Testis (tissue), 3 donors: Measurements from ENCODE around the gene PI4K2B. TPM values are rescaled to one million over a fixed set of nuclear protein-coding genes. Genes with fewer than 3 reads are reported as not detected.

Experiments
- DNase-seq: peaks from one replicate; pipeline ENCODE4 v3.0.0-alpha.2; 2019
- H3K27ac ChIP-seq, 2 donors: fragments of 200-600 bp; sonication (generic); one replicate each; pipeline ENCODE4 v1.5.1; 2019
- H3K27me3 ChIP-seq: fragments of 200-600 bp; sonication (generic); one replicate; pipeline ENCODE4 v1.5.1; 2019
- H3K36me3 ChIP-seq: fragments of 200-600 bp; sonication (generic); one replicate; pipeline ENCODE4 v1.5.1; 2017; ENCODE audit warnings: low read depth; ENCODE audit errors: missing control alignments
- H3K4me1 ChIP-seq: fragments of 200-600 bp; sonication (generic); one replicate; pipeline ENCODE4 v1.5.1; 2019
- H3K4me3 ChIP-seq, 2 donors: fragments of 200-600 bp; sonication (generic); one replicate each; pipeline ENCODE4 v1.5.1; 2017 to 2019
- H3K9me3 ChIP-seq: fragments of 200-600 bp; sonication (generic); one replicate; pipeline ENCODE4 v1.5.1; 2017
- CTCF ChIP-seq, 3 experiments: fragments of 450-650 bp in 2 of 3; fragments of 200-600 bp in 1 of 3; sonication (generic) in 1 of 3; IDR thresholded peaks; one replicate each; pipeline ENCODE4 v1.5.1; 2016 to 2019; ENCODE audit warnings: antibody characterized with exemption in 3 of 3, mild to moderate bottlenecking in 2 of 3, moderate library complexity in 1 of 3
- POLR2A ChIP-seq: fragments of 450-650 bp; IDR thresholded peaks from one replicate; pipeline ENCODE4 v1.6.1; 2017; ENCODE audit warnings: antibody characterized with exemption, mild to moderate bottlenecking, moderate library complexity
- WGBS, 2 donors: methylation state at CpG; one replicate each; pipeline ENCODE4 v1.1.5; 2018; 5-methylcytosine and 5-hydroxymethylcytosine counted together
- intact Hi-C: fragments of 100-400 bp; cut with DNase I; formaldehyde crosslinking; loops from one replicate; pipeline ENCODE4 v1.15.1; 2023; ENCODE audit warnings: low total_unique reads
- polyA plus RNA-seq: library from polyadenylated mRNA; stranded (reverse); fragments of 350-450 nt; fragmentation: Illumina TruSeq; extraction: RNeasy Lipid Tissue Mini Kit (QIAGEN cat#74804); gene quantifications from one replicate; pipeline ENCODE4 v1.2.3, GENCODE V29; 2014; ENCODE audit warnings: low read depth, low replicate concordance; ENCODE audit not compliant: insufficient read depth
- total RNA-seq, 2 donors: library from RNA; depleted of rRNA; stranded (reverse); fragments of >200 nt; gene quantifications; one replicate each; pipeline ENCODE4 v1.2.3, GENCODE V29; 2016

Gene PI4K2B
- total and polyA plus RNA-seq, 3 donors from 2014 or later, result 11.5 to 19.9 (median 18.9) TPM

GRCh38 chr4:25215511-25215910 is 18.3 kb upstream of the PI4K2B start:
- Histone ChIP-seq H3K27me3 (no peaks in the 10 kb centered on the region), H3K4me3 (no peak overlapping the region), H3K36me3 (no peaks in the 10 kb centered on the region), H3K4me1 (no peaks in the 10 kb centered on the region), H3K27ac (no peak overlapping the region), H3K9me3 (no peaks in the 10 kb centered on the region)
- DNase-seq, result no peak
- intact Hi-C loops, result no loop called here
- 94% methylated on average over 1 of the region's 1 CpG; no CpG with 5 or more reads in 1 of the 2 donors for WGBS, 2 donors
- TF ChIP-seq CTCF (IDR thresholded peaks at IDR 0.05) (no peak), POLR2A (no peak)

- DNase-seq, result no peak
- Histone ChIP-seq H3K4me3 (no peak overlapping the region), H3K27me3 (no peaks in the 10 kb centered on the region), H3K36me3 (no peaks in the 10 kb centered on the region), H3K9me3 (no peaks in the 10 kb centered on the region), H3K27ac (no peak overlapping the region), H3K4me1 (no peaks in the 10 kb centered on the region)
- 95 to 100% methylated on average over 1 of the region's 1 CpG for WGBS, 2 donors
- intact Hi-C loops, result no loop called here
- TF ChIP-seq CTCF (IDR thresholded peaks at IDR 0.05), result no peak
- no peak for TF ChIP-seq POLR2A
Measured at GRCh38 chr4:25221377-25221776, 12.5 kb upstream of the PI4K2B start.

- H3K4me3 ChIP-seq, result no peak overlapping the region
- TF ChIP-seq POLR2A, result no peak
- TF ChIP-seq CTCF (IDR thresholded peaks at IDR 0.05), result no peak
- no peaks in the 10 kb centered on the region for H3K36me3 ChIP-seq
- intact Hi-C loops, result no loop called here
- H3K27ac ChIP-seq, result no peak overlapping the region
- H3K4me1 ChIP-seq, result no peaks in the 10 kb centered on the region
- no peaks in the 10 kb centered on the region for H3K9me3 ChIP-seq
- peak; percentile 21 for DNase-seq
- WGBS, 2 donors, result 74 to 77% methylated on average over 7 of the region's 7 CpGs
- no peaks in the 10 kb centered on the region for H3K27me3 ChIP-seq
Measured at GRCh38 chr4:25223802-25224375, 9.9 kb upstream of the PI4K2B start.

- Histone ChIP-seq H3K36me3 (no peaks in the 10 kb centered on the region), H3K4me3 (no peak overlapping the region), H3K27ac (no peak overlapping the region), H3K27me3 (no peaks in the 10 kb centered on the region), H3K9me3 (no peaks in the 10 kb centered on the region), H3K4me1 (no peaks in the 10 kb centered on the region)
- WGBS, 2 donors, result 84 to 87% methylated on average over 6 of the region's 6 CpGs
- DNase-seq, result no peak
- intact Hi-C loops, result no loop called here
- TF ChIP-seq POLR2A, result no peak
Measured at GRCh38 chr4:25229804-25230203, 4.0 kb upstream of the PI4K2B start.

GRCh38 chr4:25233194-25233593 is 639 bp upstream of the PI4K2B start:
- DNase-seq, result no peak
- intact Hi-C loops, result no loop called here

More at GRCh38 chr4:25233194-25233593, 639 bp upstream of the PI4K2B start:
- no peak for TF ChIP-seq CTCF (IDR thresholded peaks at IDR 0.05)
- TF ChIP-seq POLR2A, result no peak
- Histone ChIP-seq H3K4me1 (no peaks in the 10 kb centered on the region), H3K9me3 (no peaks in the 10 kb centered on the region), H3K27ac (peak overlapping the region in 1 of 2 donors; percentile 98), H3K4me3 (peak overlapping the region; percentile 96 to 99), H3K27me3 (no peaks in the 10 kb centered on the region), H3K36me3 (no peaks in the 10 kb centered on the region)
